Measurements from ENCODE around the gene C5orf15.

DNA sequence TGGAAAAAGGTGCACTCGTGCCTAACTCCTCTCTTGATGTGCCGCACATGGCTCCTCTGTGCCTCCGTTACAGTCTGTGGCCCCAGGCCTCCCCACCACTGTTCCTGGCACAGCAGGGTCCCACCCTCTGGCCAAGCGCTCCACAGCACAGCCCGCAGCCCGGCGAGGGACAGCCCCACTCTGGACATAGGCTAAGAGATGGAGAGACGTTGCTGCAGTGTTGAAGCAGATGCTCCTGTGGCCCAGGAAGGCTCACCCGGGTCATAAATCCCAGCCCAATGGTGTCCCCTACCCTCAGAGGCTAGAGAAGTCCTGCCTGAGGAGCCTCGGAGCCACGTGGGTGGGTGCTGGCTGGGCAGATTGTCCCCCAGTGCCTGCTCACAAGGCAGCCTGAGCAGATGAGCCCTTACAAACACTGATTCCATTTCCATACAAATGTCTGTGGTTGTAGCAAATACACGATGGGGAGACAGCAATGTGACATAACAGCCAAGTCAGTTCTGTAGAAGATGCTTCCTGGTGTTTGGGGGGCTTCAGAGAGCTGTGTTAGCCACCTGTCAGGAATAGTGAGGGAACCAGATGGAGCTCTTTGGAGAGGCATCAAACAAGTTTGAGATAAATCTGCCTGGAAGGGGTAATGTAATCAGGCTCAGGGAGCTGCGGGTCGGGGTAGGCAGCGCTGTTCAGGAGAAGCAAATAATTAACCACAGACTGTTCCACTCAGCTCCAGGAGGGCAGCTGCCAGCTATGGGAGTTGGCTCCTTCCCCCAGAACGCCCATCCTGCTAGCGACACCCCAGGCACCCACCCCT lies 41.7 kb downstream of the C5orf15 start:
- no peak for TF ChIP-seq POLR2AphosphoS5 (IDR thresholded peaks at IDR 0.05)
- no peak for TF ChIP-seq CTCF (IDR thresholded peaks at IDR 0.05)
- no peak for TF ChIP-seq POLR2A (IDR thresholded peaks at IDR 0.05)

Measured in transverse colon (tissue), 4 donors.